B cell (primary cell): ENCODE measurements around the gene OCLN. TPM values are rescaled to one million over a fixed set of nuclear protein-coding genes. Genes with fewer than 3 reads are reported as not detected.

Experiments used
- polyA plus RNA-seq: library from polyadenylated mRNA; depleted of rRNA; stranded (reverse); fragments of >200 nt; gene quantifications from 2 replicates; pipeline ENCODE4 v1.2.3, GENCODE V29; 2012
- small RNA-seq: library from RNA; depleted of rRNA; stranded (forward); fragments of <200 nt; gene quantifications from one replicate; pipeline ENCODE3, GENCODE V24; 2012; ENCODE audit warnings: low replicate concordance, low read depth; ENCODE audit not compliant: insufficient read length
- total RNA-seq, 2 donors: library from RNA; stranded (reverse); fragments of 120-200 nt in 1 of 2; gene quantifications; 1 replicate in 1 of 2; 2 replicates in 1 of 2; pipeline versions ENCODE4 v1.2.3 to v1.2.4, GENCODE V29; 2013 to 2022

OCLN gene
- total and polyA plus RNA-seq, 2 donors (not counting 1 experiment from before 2014, with no cell fraction given): 4.3 to 5.6 TPM

Small RNAs within 50 kb of the gene (small RNA-seq; reads per million reads assigned to genes)
- gene RN7SL616P (not detected), gene RNU6-724P (not detected), gene RPS27P14 (not detected)

Other genes with a start within 250 kb of the OCLN start
- gene CCDC125, start 160.0 kb upstream of the OCLN start, total RNA-seq: 9.5 and 9.8 TPM in 2 replicates
- gene CCDC125, start 160.0 kb upstream of the OCLN start, polyA plus RNA-seq: 2.6 and 2.7 TPM in 2 replicates
- 21.7 and 25.4 TPM in 2 replicates for gene AK6, start 123.3 kb upstream of the OCLN start, total RNA-seq
- gene AK6, start 123.3 kb upstream of the OCLN start, polyA plus RNA-seq: 11.9 and 12.2 TPM in 2 replicates
- 41.6 and 42.0 TPM in 2 replicates for gene TAF9, start 123.3 kb upstream of the OCLN start, total RNA-seq
- 61.5 and 64.6 TPM in 2 replicates for gene TAF9, start 123.3 kb upstream of the OCLN start, polyA plus RNA-seq
- gene RAD17, start 123.0 kb upstream of the OCLN start, total RNA-seq: 39.6 and 41.0 TPM in 2 replicates
- 21.0 and 24.5 TPM in 2 replicates for gene RAD17, start 123.0 kb upstream of the OCLN start, polyA plus RNA-seq
- 0.94 and 1.7 TPM in 2 replicates for gene MARVELD2, start 77.7 kb upstream of the OCLN start, total RNA-seq
- gene MARVELD2, start 77.7 kb upstream of the OCLN start, polyA plus RNA-seq: 0.13 and 0.19 TPM in 2 replicates
- gene GTF2H2C, start 67.4 kb downstream of the OCLN start, total RNA-seq: 46.2 and 55.7 TPM in 2 replicates
- 13.2 and 23.8 TPM in 2 replicates for gene GTF2H2C, start 67.4 kb downstream of the OCLN start, polyA plus RNA-seq